GM18498 (cell line): ENCODE measurements around the gene WDFY4.

Experiments
- ATAC-seq: cut with Tn5 transposase; IDR thresholded peaks from one replicate; pipeline ENCODE4 v1.9.1; 2021; ENCODE audit warnings: mild to moderate bottlenecking, moderate library complexity; ENCODE audit not compliant: unreplicated experiment

Gene WDFY4

GRCh38 chr10:48934672-48935501, 250.2 kb downstream of the WDFY4 start:
- ATAC-seq, result no peak

- no peak for ATAC-seq
These were observed 250.9 kb downstream of the WDFY4 start for GRCh38 chr10:48935577-48935976.

DNA sequence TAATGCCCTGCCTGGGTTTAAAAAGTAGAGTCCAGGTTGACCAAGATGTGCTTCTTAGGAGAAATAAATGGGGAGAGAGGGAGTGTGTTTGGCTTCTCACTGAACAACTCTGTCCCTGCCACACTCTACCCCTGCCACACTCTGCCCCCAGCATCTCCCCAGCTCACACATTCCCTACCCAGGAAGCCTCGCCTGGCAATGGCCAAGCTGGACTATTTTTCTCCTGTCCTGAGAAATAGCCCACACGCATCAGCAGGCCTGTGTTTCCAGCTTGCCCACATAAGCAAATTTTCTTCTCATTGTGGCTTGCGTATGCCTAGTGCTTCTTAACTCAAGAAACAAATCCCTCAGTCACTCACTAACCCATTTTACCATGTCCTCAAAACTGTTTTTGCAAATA, 253.1 kb downstream of the WDFY4 start:
- no peak for ATAC-seq

DNA sequence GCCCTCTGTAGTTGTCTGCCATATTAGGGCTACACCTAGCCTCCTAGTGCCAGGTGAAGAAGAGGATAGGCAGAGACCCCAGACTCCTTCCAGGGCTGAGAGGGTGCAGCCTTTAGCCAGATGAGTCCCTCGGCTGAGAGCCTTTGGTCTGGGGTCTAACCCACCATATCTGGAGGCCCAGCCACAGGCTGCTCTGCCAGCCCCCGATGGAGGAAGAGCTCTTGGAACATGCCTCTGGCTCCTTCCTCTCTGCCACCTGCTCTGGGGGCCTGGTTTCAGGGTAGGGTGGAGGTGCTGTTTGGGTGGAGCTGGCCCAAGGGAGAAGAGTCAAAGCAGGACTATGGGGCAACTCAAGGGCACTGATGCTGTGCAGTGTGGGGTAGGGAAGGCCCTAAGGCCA, 253.6 kb downstream of the WDFY4 start:
- ATAC-seq, result no peak

GRCh38 chr10:48938990-48939536, 254.4 kb downstream of the WDFY4 start:
- ATAC-seq, result no peak

DNA sequence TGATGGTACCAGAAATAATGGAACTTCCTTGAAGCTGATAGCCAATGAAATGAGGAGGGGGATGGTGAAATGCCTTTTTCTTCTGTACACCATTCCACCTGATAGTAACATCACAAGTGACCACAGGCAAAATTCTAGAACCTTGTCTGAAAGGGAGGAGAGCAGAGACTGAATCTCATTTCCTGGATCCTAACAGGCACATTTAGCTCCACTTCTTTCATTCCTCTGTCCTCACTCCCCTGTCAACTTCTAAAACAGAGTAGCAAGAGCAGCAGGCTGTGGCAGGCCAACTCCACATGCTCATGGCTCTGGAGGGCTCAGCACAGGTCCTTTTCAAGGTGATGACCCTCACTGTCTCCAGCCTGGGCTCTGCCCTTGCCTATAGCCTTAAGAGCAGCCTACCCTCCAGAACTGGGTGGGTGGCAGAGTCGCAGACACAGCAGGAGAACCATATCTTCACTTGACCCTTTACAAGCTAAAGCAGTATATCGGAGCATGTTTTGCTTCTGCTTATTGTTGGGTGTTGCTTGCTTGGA, 255.2 kb downstream of the WDFY4 start, which contains the start of gene LRRC18:
TSS of gene LRRC18 (minus strand) at position 51 of the 536 bp plus-strand sequence. CDS start 25,685 bp downstream, outside the sequence.
- no peak for ATAC-seq

GRCh38 chr10:48940372-48940771, 255.7 kb downstream of the WDFY4 start:
- no peak for ATAC-seq

- ATAC-seq, result no peak
These were observed 256.3 kb downstream of the WDFY4 start for GRCh38 chr10:48940958-48941357.

DNA sequence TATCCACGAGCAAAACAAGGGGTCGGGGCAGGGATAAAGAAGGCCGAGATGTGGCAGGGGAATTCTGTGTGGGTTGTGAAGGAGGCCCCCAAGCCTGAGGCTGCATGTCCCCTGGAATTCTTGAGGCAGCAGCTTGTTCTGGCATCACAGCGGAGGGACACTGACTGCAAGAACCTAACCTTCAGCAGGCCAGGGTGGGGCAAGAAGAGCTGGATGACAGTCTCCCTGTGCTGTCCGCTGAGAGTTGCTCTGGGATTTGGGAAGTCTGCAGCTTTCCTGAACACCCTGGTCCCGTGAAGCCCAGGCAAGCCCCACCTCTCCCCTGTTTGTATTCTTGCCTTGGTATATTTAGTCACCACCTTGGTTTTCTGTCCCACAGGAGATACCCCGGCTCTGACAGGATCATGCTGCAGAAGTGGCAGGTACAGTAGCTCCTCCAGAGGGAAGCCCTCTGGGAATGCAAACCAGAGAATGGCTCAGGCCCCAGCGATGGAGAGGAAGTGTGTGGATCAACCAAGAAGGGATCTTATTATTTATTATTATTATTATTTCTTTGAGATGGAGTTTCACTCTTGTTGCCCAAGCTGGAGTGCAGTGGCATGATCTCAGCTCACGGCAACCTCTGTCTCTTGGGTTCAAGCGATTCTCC, 256.9 kb downstream of the WDFY4 start:
- ATAC-seq, result no peak

DNA sequence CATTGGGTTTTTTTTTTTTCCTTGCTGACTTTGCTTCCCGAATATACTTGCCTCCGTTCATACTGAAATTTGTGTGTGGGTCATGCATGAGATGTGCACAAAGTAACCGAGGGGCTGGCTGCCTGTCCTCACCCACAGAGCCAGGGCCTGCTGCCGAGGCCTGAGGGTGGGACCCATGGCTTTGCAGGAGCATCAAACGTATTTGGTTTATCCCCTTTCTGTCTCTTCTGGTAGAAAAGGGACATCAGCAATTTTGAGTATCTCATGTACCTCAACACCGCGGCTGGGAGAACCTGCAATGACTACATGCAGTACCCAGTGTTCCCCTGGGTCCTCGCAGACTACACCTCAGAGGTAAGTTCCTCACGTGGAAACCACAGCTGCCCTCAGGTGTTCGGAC, 258.4 kb downstream of the WDFY4 start:
- ATAC-seq, result no peak

- ATAC-seq, result no peak
These were observed 259.5 kb downstream of the WDFY4 start for GRCh38 chr10:48944171-48944570.

DNA sequence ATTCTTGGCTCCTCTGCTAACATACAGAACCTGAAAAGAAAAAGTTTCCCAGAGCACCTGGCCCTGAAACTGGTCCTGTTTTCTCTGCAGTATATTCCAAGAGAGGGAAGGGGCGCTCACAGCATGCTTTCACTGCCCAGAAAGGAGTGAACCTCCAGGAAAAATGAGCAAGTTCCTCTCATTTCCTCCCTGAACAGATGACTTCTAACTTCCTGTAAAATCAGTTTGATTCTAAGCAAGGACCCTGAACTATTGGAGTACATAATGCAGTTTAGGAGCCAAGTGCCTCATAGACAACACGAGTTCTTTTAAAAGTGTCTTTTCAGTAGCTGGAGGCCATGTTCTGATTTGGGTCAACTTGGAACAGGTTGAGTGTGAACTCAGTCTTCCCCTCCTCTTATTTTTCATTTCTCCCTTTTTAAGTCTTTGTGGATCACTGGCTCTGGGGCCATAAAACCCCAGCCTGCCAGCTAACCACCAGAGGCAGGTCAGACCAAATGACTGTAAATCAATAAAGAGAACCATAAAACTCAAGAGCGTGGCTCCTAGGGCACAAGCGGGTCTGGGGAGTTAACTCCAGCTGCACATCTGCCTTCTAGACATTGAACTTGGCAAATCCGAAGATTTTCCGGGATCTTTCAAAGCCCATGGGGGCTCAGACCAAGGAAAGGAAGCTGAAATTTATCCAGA, 260.9 kb downstream of the WDFY4 start:
- no peak for ATAC-seq

- ATAC-seq, result no peak
These were observed 261.7 kb downstream of the WDFY4 start for GRCh38 chr10:48946332-48946731.

DNA sequence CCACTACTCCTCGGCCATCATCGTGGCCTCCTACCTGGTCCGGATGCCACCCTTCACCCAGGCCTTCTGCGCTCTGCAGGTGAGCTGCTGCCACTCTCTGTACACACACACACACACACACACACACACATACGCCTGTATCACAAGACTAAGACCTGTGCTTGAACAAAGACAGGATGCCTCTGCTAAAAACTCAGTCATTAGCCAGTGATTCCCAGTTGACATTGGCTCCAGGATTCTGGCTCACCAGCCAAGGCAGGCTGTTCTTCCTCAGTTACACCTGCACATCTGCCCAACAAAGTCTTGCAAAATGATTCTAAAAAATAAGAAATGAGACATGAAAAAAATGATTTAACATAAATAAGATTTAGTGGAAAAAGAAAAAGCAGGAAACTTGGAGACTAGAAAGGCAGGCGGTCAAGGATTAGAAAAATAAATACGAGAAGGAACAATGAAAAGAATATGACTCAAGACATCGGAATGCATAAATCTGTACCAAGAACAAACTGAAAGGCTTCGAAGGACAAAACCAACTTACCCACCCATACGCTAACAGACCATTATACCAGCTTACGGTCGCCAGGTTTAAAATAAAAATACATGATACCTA, 262.3 kb downstream of the WDFY4 start:
- no peak for ATAC-seq

DNA sequence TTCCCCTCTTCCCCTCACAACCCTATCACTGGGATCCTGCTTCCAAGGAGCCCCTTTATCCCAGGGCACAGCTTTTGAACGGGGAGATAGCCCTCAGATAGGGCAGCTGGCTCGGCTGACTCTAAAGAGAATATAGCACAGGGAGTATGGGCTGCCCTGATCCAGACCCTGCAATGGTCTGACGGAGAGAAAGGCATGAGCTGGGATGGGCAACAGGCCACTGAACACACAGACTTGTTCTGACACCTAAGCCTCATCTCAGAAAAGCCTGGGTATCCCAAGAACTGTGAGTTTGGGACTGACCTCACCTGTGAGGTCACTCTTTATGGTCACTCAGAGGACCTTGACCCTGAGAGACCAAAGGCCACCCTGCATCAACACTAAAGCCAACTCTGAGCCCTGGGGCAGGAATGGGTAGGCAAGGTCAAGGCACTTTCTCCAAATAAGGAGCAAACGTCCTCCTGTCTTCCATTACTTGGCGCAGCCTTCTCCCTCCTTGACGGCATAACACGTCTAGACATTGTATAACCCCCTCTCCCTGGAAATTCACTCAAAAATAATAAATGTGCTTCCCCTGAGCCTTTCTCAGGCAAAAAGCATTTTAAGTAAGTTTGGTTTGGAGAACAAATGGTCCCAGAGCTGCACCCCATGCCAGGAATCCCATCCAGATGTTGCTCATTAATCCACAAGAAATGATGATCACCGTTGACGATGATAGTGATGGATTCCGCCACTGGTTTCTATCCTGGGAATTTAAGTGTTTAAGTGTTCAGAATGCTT, 263.2 kb downstream of the WDFY4 start:
- no peak for ATAC-seq

- no peak for ATAC-seq
These were observed 263.9 kb downstream of the WDFY4 start for GRCh38 chr10:48948470-48949037.

DNA sequence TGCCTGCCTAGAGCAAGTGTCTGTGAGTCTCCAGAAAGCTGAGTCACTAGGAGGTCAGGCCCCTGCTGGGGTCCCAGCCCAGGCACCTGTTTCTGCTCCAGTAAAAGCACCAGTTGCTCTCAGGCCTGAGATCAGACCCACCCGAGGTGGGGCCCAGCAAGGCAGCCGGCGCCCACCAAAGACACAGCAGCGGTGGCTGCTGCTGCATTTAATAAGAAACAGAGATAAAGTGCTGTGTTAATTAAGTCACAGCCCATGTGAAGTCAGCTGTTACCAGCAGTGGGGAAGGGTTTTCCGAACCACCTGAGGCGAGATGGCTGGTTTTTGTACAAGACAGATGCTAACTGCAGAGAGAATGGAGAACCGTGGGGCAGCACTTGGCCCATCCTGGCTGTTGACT, 267.0 kb downstream of the WDFY4 start:
- ATAC-seq, result no peak

DNA sequence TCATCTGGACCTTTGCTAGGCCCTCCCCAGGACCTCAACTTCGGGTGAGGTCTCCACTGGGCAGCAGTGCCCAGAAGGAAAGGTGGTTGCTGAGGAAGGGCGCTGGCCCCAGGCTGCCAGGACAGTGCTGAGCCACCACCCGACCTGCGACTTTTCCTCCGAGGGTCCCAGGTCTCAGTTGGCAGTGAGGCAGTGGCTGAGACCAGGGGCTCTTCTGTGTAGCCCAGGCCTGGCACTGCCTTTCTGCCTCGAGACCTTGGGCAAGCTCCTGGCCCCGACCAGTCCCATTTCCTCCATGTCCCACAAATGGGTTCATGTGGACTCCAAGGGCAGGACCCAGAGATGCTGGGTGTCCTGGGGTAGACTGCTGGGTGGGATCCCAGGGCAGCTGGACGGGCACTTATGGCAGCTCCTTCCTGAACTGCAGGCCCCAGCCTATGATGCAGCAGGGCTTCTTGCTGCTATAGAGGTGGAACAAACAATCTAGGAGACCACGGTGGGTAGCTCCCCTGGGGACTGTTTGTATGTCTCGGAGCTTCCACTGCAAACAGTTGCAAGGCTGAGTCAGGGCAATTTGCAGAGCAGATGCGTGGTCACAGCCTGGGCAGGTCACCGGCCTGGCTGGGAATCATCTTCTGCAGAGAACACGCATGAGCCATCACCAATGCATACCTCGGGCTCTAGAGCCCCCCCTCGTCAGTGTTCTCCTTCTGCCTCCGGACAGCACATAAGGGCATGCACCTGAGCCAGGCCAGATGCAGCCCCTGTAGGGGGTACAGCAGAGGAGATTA, 272.9 kb downstream of the WDFY4 start:
- ATAC-seq, result no peak
